Activated CD8-positive, alpha-beta memory T cell treated with anti-CD3 and anti-CD28 coated beads for 4 hours (primary cell): ENCODE measurements around the gene ANG.

Source experiments
- DNase-seq, 2 donors: peaks; one replicate each; pipeline ENCODE4 v3.0.0-alpha.2; 2020; ENCODE audit warnings: low read depth in 2 of 2

The ANG gene

GRCh38 chr14:20676072-20676471, 12.5 kb upstream of the ANG start:
- DNase-seq, result no peak

GRCh38 chr14:20679907-20680306, 8.7 kb upstream of the ANG start:
- no peak for DNase-seq

- no peak for DNase-seq
Observed at GRCh38 chr14:20680363-20680762, 8.2 kb upstream of the ANG start.

- DNase-seq, result no peak
Observed at GRCh38 chr14:20680843-20681347, 7.7 kb upstream of the ANG start.

- DNase-seq, result peak; percentile 81 to 83
Observed at GRCh38 chr14:20681348-20682126, 7.0 kb upstream of the ANG start.

- DNase-seq, result no peak
Observed at GRCh38 chr14:20682127-20682434, 6.5 kb upstream of the ANG start.

GRCh38 chr14:20682435-20683124, 6.0 kb upstream of the ANG start:
- peak; percentile 49 to 58 for DNase-seq

- DNase-seq, result peak; percentile 53 to 60
Observed at GRCh38 chr14:20683125-20683890, 5.3 kb upstream of the ANG start.

- DNase-seq, result peak; percentile 63 to 71
Observed at GRCh38 chr14:20683891-20684661, 4.5 kb upstream of the ANG start, which contains the start of gene RNASE4. Gene RNASE4 (plus strand): TSS chr14:20684560. CDS start chr14:20699372, 14,812 bp downstream.

GRCh38 chr14:20684662-20685456, 3.7 kb upstream of the ANG start:
- no peak for DNase-seq

- no peak for DNase-seq
Observed at GRCh38 chr14:20686386-20687143, 2.0 kb upstream of the ANG start.

- DNase-seq, result no peak
Observed at GRCh38 chr14:20687362-20688166, 1.0 kb upstream of the ANG start.

- DNase-seq, result peak in 1 of 2 donors; percentile 13
Observed at GRCh38 chr14:20690848-20691640, 2.5 kb downstream of the ANG start.

GRCh38 chr14:20692116-20692751, 3.7 kb downstream of the ANG start:
- no peak for DNase-seq

GRCh38 chr14:20696764-20697163, 8.2 kb downstream of the ANG start:
- no peak for DNase-seq

- DNase-seq, result peak in 1 of 2 donors; percentile 13
Observed at GRCh38 chr14:20697273-20698017, 8.9 kb downstream of the ANG start.

- no peak for DNase-seq
Observed at GRCh38 chr14:20698018-20698329, 9.4 kb downstream of the ANG start.
